ENCODE results near the gene CACNA1A. TPM values are rescaled to one million over a fixed set of nuclear protein-coding genes. Genes with fewer than 3 reads are reported as not detected.

CACNA1A gene
- polyA plus RNA-seq, 3 donors = 0.08 to 0.09 TPM; not detected in 1

GRCh38 chr19:13356686-13357280 lies 149.5 kb downstream of the CACNA1A start:
- H3K9ac ChIP-seq (ENCODE audit: insufficient read depth, low read length, poor library complexity, severe bottlenecking) = no peak overlapping the region
- WGBS (ENCODE audit: insufficient coverage) = no CpG with 5 or more reads among the region's 9 CpGs
- H3K4me2 ChIP-seq (replicated peaks; ENCODE audit: extremely low read depth, low read length, poor library complexity, severe bottlenecking) = no peak overlapping the region
- peaks cover 6 to 11% of the 10 kb centered on the region in 2 donors for H3K9me3 ChIP-seq (replicated peaks in 1 of 2; ENCODE audit: control insufficient read depth in 1 of 2, insufficient read depth in 1 of 2, low read length in 2 of 2)
- H2AFZ ChIP-seq (ENCODE audit: insufficient read depth, low read depth, low read length, poor library complexity, severe bottlenecking) = no peak overlapping the region
- H3K27me3 Mint-ChIP-seq (ENCODE audit: low read depth in 3 of 3) = peaks cover 3 to 8% (median 7%) of the 10 kb centered on the region in 3 donors
- no peak overlapping the region for H3K4me3 Mint-ChIP-seq
- H3K27me3 ChIP-seq (ENCODE audit: control insufficient read depth in 2 of 2, insufficient read depth in 2 of 2, low read length in 2 of 2) = no peaks in the 10 kb centered on the region
- no peaks in the 10 kb centered on the region for H4K20me1 ChIP-seq (ENCODE audit: insufficient read depth, low read length)
- intact Hi-C loops (cut with micrococcal nuclease) = no loop called here
- no peak for DNase-seq
- no peak overlapping the region for H3K4me3 ChIP-seq (replicated peaks in 1 of 3; ENCODE audit: low read depth in 2 of 3, low read length in 3 of 3)
- H3K27ac Mint-ChIP-seq = no peak overlapping the region
- no peaks in the 10 kb centered on the region for H3K36me3 ChIP-seq (replicated peaks in 1 of 2; ENCODE audit: control insufficient read depth in 1 of 2, insufficient read depth in 2 of 2, low read length in 2 of 2)
- H3K9me3 Mint-ChIP-seq = peaks cover 4 to 13% (median 11%) of the 10 kb centered on the region in 7 donors
- TF ChIP-seq CTCF (IDR thresholded peaks at IDR 0.05) = no peak
- H3K36me3 Mint-ChIP-seq = no peaks in the 10 kb centered on the region
- no peak overlapping the region for H3K27ac ChIP-seq (ENCODE audit: low read depth in 1 of 2, low read length in 2 of 2)
- H3K4me1 ChIP-seq (ENCODE audit: control insufficient read depth in 1 of 2, insufficient read depth in 2 of 2, low read length in 2 of 2) = no peaks in the 10 kb centered on the region
- H3K4me1 Mint-ChIP-seq = no peaks in the 10 kb centered on the region
- H3K79me2 ChIP-seq (ENCODE audit: insufficient read depth, low read length) = no peaks in the 10 kb centered on the region

- TF ChIP-seq CTCF (IDR thresholded peaks at IDR 0.05) = no peak
- no peaks in the 10 kb centered on the region for H3K27me3 ChIP-seq (ENCODE audit: control insufficient read depth in 2 of 2, insufficient read depth in 2 of 2, low read length in 2 of 2)
- Mint-ChIP-seq H3K36me3 (no peaks in the 10 kb centered on the region), H3K9me3 (peaks cover 4 to 13% (median 11%) of the 10 kb centered on the region in 7 donors), H3K4me1 (no peaks in the 10 kb centered on the region), H3K4me3 (no peak overlapping the region), H3K27ac (no peak overlapping the region), H3K27me3 (ENCODE audit: low read depth in 3 of 3) (peaks cover 3 to 7% (median 7%) of the 10 kb centered on the region in 3 donors)
- H3K27ac ChIP-seq (ENCODE audit: low read depth in 1 of 2, low read length in 2 of 2) = no peak overlapping the region
- WGBS (ENCODE audit: insufficient coverage) = 82% methylated on average over 8 of the region's 8 CpGs
- no peaks in the 10 kb centered on the region for H3K36me3 ChIP-seq (replicated peaks in 1 of 2; ENCODE audit: control insufficient read depth in 1 of 2, insufficient read depth in 2 of 2, low read length in 2 of 2)
- no peaks in the 10 kb centered on the region for H4K20me1 ChIP-seq (ENCODE audit: insufficient read depth, low read length)
- H3K4me3 ChIP-seq (replicated peaks in 1 of 3; ENCODE audit: low read depth in 2 of 3, low read length in 3 of 3) = no peak overlapping the region
- no peak for DNase-seq
- no peak overlapping the region for H3K4me2 ChIP-seq (replicated peaks; ENCODE audit: extremely low read depth, low read length, poor library complexity, severe bottlenecking)
- peaks cover 6 to 11% of the 10 kb centered on the region in 2 donors for H3K9me3 ChIP-seq (replicated peaks in 1 of 2; ENCODE audit: control insufficient read depth in 1 of 2, insufficient read depth in 1 of 2, low read length in 2 of 2)
- H3K79me2 ChIP-seq (ENCODE audit: insufficient read depth, low read length) = no peaks in the 10 kb centered on the region
- intact Hi-C loops (cut with micrococcal nuclease) = no loop called here
- no peak overlapping the region for H2AFZ ChIP-seq (ENCODE audit: insufficient read depth, low read depth, low read length, poor library complexity, severe bottlenecking)
- H3K4me1 ChIP-seq (ENCODE audit: control insufficient read depth in 1 of 2, insufficient read depth in 2 of 2, low read length in 2 of 2) = no peaks in the 10 kb centered on the region
- H3K9ac ChIP-seq (ENCODE audit: insufficient read depth, low read length, poor library complexity, severe bottlenecking) = no peak overlapping the region
Measured at GRCh38 chr19:13356185-13356584, 150.1 kb downstream of the CACNA1A start.

All from CD14-positive monocyte (primary cell).